ENCODE measurements around the gene IQSEC3. TPM values are rescaled to one million over a fixed set of nuclear protein-coding genes. Genes with fewer than 3 reads are reported as not detected.

The IQSEC3 gene
- total and polyA plus RNA-seq, 2 of the 13 experiments (the other 11 are each of a cell fraction or from before 2014, with no cell fraction given): not detected

DNA sequence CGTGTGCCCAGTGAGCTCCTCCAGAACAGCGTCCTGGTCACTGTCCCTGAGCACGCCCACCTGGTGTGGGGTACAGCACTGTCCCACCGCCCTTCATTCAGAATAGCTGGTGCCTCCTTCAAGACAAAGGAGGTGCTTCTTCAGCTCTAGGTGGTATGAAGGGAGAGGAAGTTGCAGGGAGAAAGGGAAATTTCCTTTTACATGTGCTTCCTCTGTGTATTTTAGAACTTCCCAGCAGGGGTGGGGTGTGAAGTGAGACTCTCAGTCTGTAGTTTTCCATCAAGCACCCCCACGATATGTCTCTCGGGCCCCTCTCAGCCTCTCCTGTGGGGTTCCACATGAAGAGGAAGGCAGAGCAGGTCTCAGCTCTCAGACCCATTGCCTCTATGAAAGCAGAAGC lies 148.5 kb downstream of the IQSEC3 start:
- WGBS (ENCODE audit: low lambda C conversion rate): 70% methylated on average over 6 of the region's 6 CpGs
- no peak overlapping the region for H3K4me3 ChIP-seq (replicated peaks in 1 of 3; ENCODE audit: insufficient read depth in 1 of 3, low read depth in 2 of 3, low read length in 3 of 3)
- no peak overlapping the region for H3K27ac ChIP-seq (ENCODE audit: extremely low read length, insufficient read depth, low read length)
- peaks cover 7% of the 10 kb centered on the region for H4K20me1 ChIP-seq (ENCODE audit: insufficient read depth, low read length)
- FAIRE-seq: no peak
- H3K9me3 ChIP-seq (ENCODE audit: low read length): no peaks in the 10 kb centered on the region
- in situ Hi-C loops (cut with HindIII; ENCODE audit: extremely low pct_ligation_motif_present, low pct_unique_long_range_greater_than_20kb): no loop called here
- H3K4me2 ChIP-seq (ENCODE audit: low read depth, low read length): no peak overlapping the region
- intact Hi-C loops (cut with micrococcal nuclease; ENCODE audit: unreplicated experiment): no loop called here
- POLR2A ChIA-PET: interaction anchor here (0.7 kb wide), 1 partner anchor 22 kb away, joined by 3 read pairs; no protein-coding TSS in a partner anchor
- TF ChIP-seq, protein P1, sequence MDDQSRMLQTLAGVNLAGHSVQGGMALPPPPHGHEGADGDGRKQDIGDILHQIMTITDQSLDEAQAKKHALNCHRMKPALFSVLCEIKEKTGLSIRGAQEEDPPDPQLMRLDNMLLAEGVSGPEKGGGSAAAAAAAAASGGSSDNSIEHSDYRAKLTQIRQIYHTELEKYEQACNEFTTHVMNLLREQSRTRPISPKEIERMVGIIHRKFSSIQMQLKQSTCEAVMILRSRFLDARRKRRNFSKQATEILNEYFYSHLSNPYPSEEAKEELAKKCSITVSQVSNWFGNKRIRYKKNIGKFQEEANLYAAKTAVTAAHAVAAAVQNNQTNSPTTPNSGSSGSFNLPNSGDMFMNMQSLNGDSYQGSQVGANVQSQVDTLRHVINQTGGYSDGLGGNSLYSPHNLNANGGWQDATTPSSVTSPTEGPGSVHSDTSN (CRISPR knock-in tag; IDR thresholded peaks at IDR 0.05; ENCODE audit: borderline replicate concordance): no peak
- no peak for TF ChIP-seq MAFF (IDR thresholded peaks at IDR 0.05; ENCODE audit: low read depth, low read length)
- TF ChIP-seq, protein P2, sequence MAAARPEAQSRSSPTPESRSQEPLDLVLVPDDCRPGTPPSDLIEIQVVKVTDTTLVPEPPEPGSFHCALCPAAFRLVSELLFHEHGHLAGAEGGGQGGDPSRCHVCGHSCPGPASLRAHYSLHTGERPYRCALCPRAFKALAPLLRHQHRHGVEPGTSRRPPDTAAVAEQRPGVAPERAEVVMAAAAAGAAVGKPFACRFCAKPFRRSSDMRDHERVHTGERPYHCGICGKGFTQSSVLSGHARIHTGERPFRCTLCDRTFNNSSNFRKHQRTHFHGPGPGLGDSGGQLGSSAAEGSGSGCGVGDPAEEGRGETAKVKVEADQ (CRISPR knock-in tag; IDR thresholded peaks at IDR 0.05; ENCODE audit: borderline replicate concordance): no peak
- TF ChIP-seq, protein P3, sequence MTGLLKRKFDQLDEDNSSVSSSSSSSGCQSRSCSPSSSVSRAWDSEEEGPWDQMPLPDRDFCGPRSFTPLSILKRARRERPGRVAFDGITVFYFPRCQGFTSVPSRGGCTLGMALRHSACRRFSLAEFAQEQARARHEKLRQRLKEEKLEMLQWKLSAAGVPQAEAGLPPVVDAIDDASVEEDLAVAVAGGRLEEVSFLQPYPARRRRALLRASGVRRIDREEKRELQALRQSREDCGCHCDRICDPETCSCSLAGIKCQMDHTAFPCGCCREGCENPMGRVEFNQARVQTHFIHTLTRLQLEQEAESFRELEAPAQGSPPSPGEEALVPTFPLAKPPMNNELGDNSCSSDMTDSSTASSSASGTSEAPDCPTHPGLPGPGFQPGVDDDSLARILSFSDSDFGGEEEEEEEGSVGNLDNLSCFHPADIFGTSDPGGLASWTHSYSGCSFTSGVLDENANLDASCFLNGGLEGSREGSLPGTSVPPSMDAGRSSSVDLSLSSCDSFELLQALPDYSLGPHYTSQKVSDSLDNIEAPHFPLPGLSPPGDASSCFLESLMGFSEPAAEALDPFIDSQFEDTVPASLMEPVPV (CRISPR knock-in tag; IDR thresholded peaks at IDR 0.05): no peak
- TF ChIP-seq, protein P4, sequence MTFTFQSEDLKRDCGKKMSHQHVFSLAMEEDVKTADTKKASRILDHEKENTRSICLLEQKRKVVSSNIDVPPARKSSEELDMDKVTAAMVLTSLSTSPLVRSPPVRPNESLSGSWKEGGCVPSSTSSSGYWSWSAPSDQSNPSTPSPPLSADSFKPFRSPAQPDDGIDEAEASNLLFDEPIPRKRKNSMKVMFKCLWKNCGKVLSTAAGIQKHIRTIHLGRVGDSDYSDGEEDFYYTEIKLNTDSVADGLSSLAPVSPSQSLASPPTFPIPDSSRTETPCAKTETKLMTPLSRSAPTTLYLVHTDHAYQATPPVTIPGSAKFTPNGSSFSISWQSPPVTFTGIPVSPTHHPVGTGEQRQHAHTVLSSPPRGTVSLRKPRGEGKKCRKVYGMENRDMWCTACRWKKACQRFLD (CRISPR knock-in tag; IDR thresholded peaks at IDR 0.05; ENCODE audit: borderline replicate concordance): no peak
- TF ChIP-seq TOPORS (CRISPR knock-in tag; IDR thresholded peaks at IDR 0.05): no peak
- no peak for TF ChIP-seq ZNF615 (CRISPR knock-in tag; IDR thresholded peaks at IDR 0.05; ENCODE audit: borderline replicate concordance)
- no peak for TF ChIP-seq SALL1 (CRISPR knock-in tag; IDR thresholded peaks at IDR 0.05)
- TF ChIP-seq, protein P5, sequence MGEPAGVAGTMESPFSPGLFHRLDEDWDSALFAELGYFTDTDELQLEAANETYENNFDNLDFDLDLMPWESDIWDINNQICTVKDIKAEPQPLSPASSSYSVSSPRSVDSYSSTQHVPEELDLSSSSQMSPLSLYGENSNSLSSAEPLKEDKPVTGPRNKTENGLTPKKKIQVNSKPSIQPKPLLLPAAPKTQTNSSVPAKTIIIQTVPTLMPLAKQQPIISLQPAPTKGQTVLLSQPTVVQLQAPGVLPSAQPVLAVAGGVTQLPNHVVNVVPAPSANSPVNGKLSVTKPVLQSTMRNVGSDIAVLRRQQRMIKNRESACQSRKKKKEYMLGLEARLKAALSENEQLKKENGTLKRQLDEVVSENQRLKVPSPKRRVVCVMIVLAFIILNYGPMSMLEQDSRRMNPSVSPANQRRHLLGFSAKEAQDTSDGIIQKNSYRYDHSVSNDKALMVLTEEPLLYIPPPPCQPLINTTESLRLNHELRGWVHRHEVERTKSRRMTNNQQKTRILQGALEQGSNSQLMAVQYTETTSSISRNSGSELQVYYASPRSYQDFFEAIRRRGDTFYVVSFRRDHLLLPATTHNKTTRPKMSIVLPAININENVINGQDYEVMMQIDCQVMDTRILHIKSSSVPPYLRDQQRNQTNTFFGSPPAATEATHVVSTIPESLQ (CRISPR knock-in tag; conservative IDR thresholded peaks at IDR 0.05): no peak
- no peak for TF ChIP-seq NFE2L2 (IDR thresholded peaks at IDR 0.05; ENCODE audit: low read length)
- TF ChIP-seq RBM39 (IDR thresholded peaks at IDR 0.05; ENCODE audit: low read depth, low read length, poor library complexity, severe bottlenecking): no peak
- TF ChIP-seq YY1 (IDR thresholded peaks at IDR 0.05; ENCODE audit: insufficient read depth, insufficient replicate concordance, low read depth, low read length): no peak
- no peak for ATAC-seq
- DNase-seq (ENCODE audit: low spot score): no peak
- no peaks in the 10 kb centered on the region for H3K79me2 ChIP-seq (ENCODE audit: insufficient read depth, low read length)
- CTCF ChIA-PET (ENCODE audit: low intra/inter-chr PET ratio, low total read pairs): no interaction called here
- BruUV-seq (replicated peaks): no TSS peak
- H3K4me1 ChIP-seq (ENCODE audit: insufficient read depth, low read length): peaks cover 64% of the 10 kb centered on the region
- H3K36me3 ChIP-seq (replicated peaks in 1 of 2; ENCODE audit: control insufficient read depth in 1 of 2, insufficient read depth in 2 of 2, low read length in 2 of 2): no peaks in the 10 kb centered on the region
- H2AFZ ChIP-seq (ENCODE audit: low read length): no peak overlapping the region
- peaks cover 0 to 16% of the 10 kb centered on the region in 2 experiments; a peak in 3 of 5 replicates for H3K27me3 ChIP-seq (ENCODE audit: control insufficient read depth in 1 of 2, insufficient read depth in 2 of 2, low read length in 2 of 2)
- H3K9ac ChIP-seq (ENCODE audit: insufficient read depth, low read depth, low read length): no peak overlapping the region
